Measurements from ENCODE around the gene FXR2.
"Not testable (repeated sequence)": the region's sequence is repeated elsewhere in the genome, so short reads cannot be mapped to it uniquely, and the experiment has no call there.

FXR2 gene

GRCh38 chr17:7614425-7615264, at the start of gene FXR2:
Gene FXR2 (minus strand): TSS chr17:7614897. CDS start chr17:7614532, 365 bp downstream.
- DNase-seq (ENCODE audit: low spot score): peak; percentile 100

GRCh38 chr17:7656958-7657609, 42.4 kb upstream of the FXR2 start:
- DNase-seq (ENCODE audit: low spot score): peak; percentile 74

- DNase-seq (ENCODE audit: low spot score): no peak
Measured at GRCh38 chr17:7655541-7655840, 40.8 kb upstream of the FXR2 start.

- DNase-seq (ENCODE audit: low spot score): no peak
Measured at GRCh38 chr17:7654832-7655540, 40.3 kb upstream of the FXR2 start.

- DNase-seq (ENCODE audit: low spot score): no peak
Measured at GRCh38 chr17:7652388-7653356, 38.0 kb upstream of the FXR2 start.

- no peak for DNase-seq (ENCODE audit: low spot score)
Measured at GRCh38 chr17:7651665-7652387, 37.1 kb upstream of the FXR2 start.

GRCh38 chr17:7651097-7651664, 36.5 kb upstream of the FXR2 start:
- DNase-seq (ENCODE audit: low spot score): no peak

- peak; percentile 67 for DNase-seq (ENCODE audit: low spot score)
Measured at GRCh38 chr17:7650509-7651096, 35.9 kb upstream of the FXR2 start, which contains the start of gene ATP1B2. Gene ATP1B2 (plus strand): TSS chr17:7650926. CDS start chr17:7651519, 593 bp downstream.

GRCh38 chr17:7647018-7647417, 32.3 kb upstream of the FXR2 start:
- DNase-seq (ENCODE audit: low spot score): no peak

GRCh38 chr17:7646457-7646856, 31.8 kb upstream of the FXR2 start:
- DNase-seq (ENCODE audit: low spot score): no peak

- no peak for DNase-seq (ENCODE audit: low spot score)
Measured at GRCh38 chr17:7644775-7645174, 30.1 kb upstream of the FXR2 start.

- DNase-seq (ENCODE audit: low spot score): not testable (repeated sequence)
Measured at GRCh38 chr17:7641635-7642034, 26.9 kb upstream of the FXR2 start.

GRCh38 chr17:7640783-7641182, 26.1 kb upstream of the FXR2 start:
- DNase-seq (ENCODE audit: low spot score): no peak

- no peak for DNase-seq (ENCODE audit: low spot score)
Measured at GRCh38 chr17:7636163-7636562, 21.5 kb upstream of the FXR2 start.

- no peak for DNase-seq (ENCODE audit: low spot score)
Measured at GRCh38 chr17:7634384-7634783, 19.7 kb upstream of the FXR2 start.

- DNase-seq (ENCODE audit: low spot score): no peak
Measured at GRCh38 chr17:7633093-7633492, 18.4 kb upstream of the FXR2 start.

GRCh38 chr17:7632492-7632894, 17.8 kb upstream of the FXR2 start:
- no peak for DNase-seq (ENCODE audit: low spot score)

GRCh38 chr17:7631398-7632380, 17.0 kb upstream of the FXR2 start:
- DNase-seq (ENCODE audit: low spot score): no peak

Data from globus pallidus (tissue), 1 donor.